ENCODE data around the gene CEP192. TPM values are rescaled to one million over a fixed set of nuclear protein-coding genes. Genes with fewer than 3 reads are reported as not detected.
A peak's percentile ranks its signal among the peaks of the same experiment; 100 is the strongest.

CEP192 gene
- polyA plus RNA-seq, 2 donors = 6.6 to 6.8 TPM

DNA sequence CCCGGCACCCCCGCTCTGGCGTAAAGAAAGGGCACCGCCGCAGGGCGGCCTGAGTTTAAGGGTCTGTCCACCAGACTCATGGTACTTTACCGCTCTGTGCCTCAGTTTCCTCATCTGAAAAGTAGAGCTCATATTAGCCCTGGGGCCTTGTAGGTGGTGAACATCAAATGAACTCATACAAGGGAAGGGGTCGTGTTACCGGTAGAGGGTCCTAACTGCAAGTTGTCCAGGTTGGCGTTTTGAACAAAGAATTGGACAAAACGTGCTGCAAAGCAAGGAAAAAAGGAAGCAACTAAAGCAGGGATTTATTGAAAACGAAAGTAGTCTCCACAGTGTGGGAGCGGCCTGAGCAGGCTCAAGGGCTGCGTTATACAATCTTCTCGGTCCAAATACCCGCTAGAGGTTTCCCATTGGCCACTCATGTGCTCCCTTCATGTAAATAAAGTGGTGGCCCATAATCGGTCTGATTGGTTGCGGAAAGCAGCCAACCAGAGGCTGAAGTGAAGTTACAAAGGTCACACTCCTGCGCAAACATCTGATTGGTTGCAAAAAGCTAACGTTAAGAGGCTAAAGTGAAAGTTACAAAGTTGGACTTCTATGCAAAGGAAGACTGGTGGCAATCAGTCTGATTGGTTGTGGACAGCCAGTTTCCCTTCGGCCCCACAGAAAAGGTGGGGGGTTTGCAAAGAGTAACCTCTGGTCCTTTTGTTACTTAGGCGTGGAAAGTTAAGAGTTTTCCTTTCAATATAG is 146.7 kb downstream of the CEP192 start:
- peaks cover 0 to 4% of the 10 kb centered on the region in 2 donors for H3K4me1 ChIP-seq (ENCODE audit: control insufficient read depth in 2 of 2, insufficient read depth in 2 of 2, low read length in 1 of 2)
- H3K9me3 ChIP-seq (ENCODE audit: control insufficient read depth in 2 of 2, insufficient read depth in 1 of 2, low read depth in 1 of 2, low read length in 1 of 2) = no peaks in the 10 kb centered on the region
- H3K27ac ChIP-seq (ENCODE audit: low read depth in 2 of 2, low read length in 1 of 2) = peak overlapping the region; percentile 5 to 19
- H3K36me3 ChIP-seq (ENCODE audit: control insufficient read depth in 2 of 2, insufficient read depth in 2 of 2, low read length in 1 of 2) = no peaks in the 10 kb centered on the region
- no peaks in the 10 kb centered on the region for H3K27me3 ChIP-seq (ENCODE audit: control insufficient read depth in 1 of 2, insufficient read depth in 2 of 2, low read length in 2 of 2)
- peak overlapping the region; percentile 60 to 65 for H3K4me3 ChIP-seq (ENCODE audit: low read depth in 1 of 2, low read length in 2 of 2)
- WGBS, 2 donors = 46 to 48% methylated on average over 22 of the region's 22 CpGs

DNA sequence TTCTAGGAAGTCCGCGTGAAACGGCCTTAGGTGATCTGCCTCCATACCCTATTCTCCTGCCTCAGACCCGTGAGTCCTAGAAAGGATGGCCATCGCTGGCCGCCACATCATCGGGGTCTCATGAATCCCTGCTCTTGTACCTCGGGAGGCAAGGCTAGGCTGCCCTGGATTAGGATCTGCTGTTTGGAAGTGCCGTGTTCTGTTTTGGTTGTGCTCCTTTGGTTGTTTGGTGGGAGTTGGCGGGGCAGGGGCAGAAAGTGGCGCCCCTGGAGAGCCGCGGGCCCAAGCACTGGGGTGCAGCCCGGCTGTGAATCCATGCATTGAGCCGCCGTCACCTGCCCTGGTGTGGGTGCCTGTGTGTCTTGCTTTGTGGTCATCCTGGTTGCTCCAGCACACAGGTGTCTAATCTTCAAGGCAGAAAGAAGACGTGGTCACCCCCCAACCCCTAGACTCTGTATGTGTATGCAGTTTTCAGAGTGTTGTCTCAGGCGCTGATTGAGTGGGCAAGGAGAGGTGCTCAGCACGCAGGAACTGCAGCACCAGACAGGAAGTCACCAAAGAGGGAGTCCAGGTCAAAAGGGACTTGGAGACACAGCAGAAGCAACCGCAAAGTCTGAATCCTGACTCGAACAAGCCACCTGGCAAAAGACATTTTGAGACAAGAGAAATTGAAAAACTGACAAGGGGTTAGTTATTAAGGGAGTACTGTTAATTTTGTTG is 147.4 kb downstream of the CEP192 start:
- 95 to 96% methylated on average over 19 to 21 of the region's 21 CpGs for WGBS, 2 donors
- H3K4me3 ChIP-seq (ENCODE audit: low read depth in 1 of 2, low read length in 2 of 2) = no peak overlapping the region

DNA sequence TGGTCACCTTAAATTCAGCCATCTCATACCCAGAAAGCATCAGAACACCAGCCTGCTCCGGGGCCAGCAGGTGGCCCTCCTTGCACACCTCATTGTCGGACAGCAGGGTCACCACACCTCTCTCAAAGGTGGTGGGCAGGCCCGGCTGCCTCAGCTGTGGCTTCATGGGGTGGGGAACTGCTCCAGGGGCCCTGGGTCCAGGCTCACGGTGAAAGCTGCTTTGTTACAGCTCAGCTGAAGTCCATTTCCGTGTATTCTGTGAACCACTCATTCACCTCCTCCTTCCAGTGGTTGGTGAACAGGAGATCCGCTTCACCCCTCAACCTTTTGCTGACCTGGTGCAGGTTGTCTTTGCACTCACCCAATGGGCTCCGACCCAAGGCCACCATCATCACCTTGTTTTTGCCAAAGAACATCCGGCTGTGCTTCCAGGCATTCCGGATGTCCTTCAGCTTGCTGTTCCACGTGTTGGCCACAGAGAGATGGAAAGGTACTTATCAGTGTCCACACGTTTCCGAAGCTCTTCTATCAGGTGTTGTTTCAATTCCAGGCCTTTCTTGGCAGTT is 148.8 kb downstream of the CEP192 start:
- 78 to 79% methylated on average over 12 of the region's 12 CpGs for WGBS, 2 donors
- H3K4me3 ChIP-seq (ENCODE audit: low read depth in 1 of 2, low read length in 2 of 2) = no peak overlapping the region

More for the DNA sequence above, 147.4 kb downstream of the CEP192 start:
- Histone ChIP-seq H3K9me3 (ENCODE audit: control insufficient read depth in 2 of 2, insufficient read depth in 1 of 2, low read depth in 1 of 2, low read length in 1 of 2) (no peaks in the 10 kb centered on the region), H3K4me1 (ENCODE audit: control insufficient read depth in 2 of 2, insufficient read depth in 2 of 2, low read length in 1 of 2) (peaks cover 0 to 4% of the 10 kb centered on the region in 2 donors), H3K36me3 (ENCODE audit: control insufficient read depth in 2 of 2, insufficient read depth in 2 of 2, low read length in 1 of 2) (no peaks in the 10 kb centered on the region), H3K27ac (ENCODE audit: low read depth in 2 of 2, low read length in 1 of 2) (peak overlapping the region in 1 of 2 donors; percentile 13), H3K27me3 (ENCODE audit: control insufficient read depth in 1 of 2, insufficient read depth in 2 of 2, low read length in 2 of 2) (no peaks in the 10 kb centered on the region)

DNA sequence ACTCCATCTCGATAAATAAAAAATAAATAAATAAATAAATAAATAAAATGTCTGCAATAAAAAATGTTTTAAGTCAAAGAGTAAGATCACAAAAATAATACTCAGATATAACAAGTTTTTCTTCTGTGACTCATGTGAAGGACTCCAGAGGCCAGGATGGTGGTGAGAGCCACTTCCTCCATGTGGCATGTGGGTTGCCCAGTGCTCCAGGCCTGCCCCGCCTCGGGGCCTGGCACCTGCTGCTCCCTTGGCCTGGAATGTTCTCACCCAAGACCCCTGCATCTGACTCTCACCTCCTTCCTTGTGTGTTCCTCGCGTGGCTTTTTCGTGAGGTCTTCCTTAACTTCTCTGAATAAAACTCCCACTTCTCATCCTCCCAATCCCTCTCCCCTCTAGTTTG is 150.0 kb downstream of the CEP192 start:
- 91 to 94% methylated on average over 6 of the region's 6 CpGs for WGBS, 2 donors
- no peak overlapping the region for H3K27ac ChIP-seq (ENCODE audit: low read depth in 2 of 2, low read length in 1 of 2)
- no peaks in the 10 kb centered on the region for H3K27me3 ChIP-seq (ENCODE audit: control insufficient read depth in 1 of 2, insufficient read depth in 2 of 2, low read length in 2 of 2)
- peaks cover 0 to 6% of the 10 kb centered on the region in 2 donors for H3K9me3 ChIP-seq (ENCODE audit: control insufficient read depth in 2 of 2, insufficient read depth in 1 of 2, low read depth in 1 of 2, low read length in 1 of 2)
- H3K36me3 ChIP-seq (ENCODE audit: control insufficient read depth in 2 of 2, insufficient read depth in 2 of 2, low read length in 1 of 2) = no peaks in the 10 kb centered on the region
- H3K4me3 ChIP-seq (ENCODE audit: low read depth in 1 of 2, low read length in 2 of 2) = no peak overlapping the region
- no peaks in the 10 kb centered on the region for H3K4me1 ChIP-seq (ENCODE audit: control insufficient read depth in 2 of 2, insufficient read depth in 2 of 2, low read length in 1 of 2)

More for the DNA sequence above, 148.8 kb downstream of the CEP192 start:
- Histone ChIP-seq H3K4me1 (ENCODE audit: control insufficient read depth in 2 of 2, insufficient read depth in 2 of 2, low read length in 1 of 2) (peaks cover 0 to 4% of the 10 kb centered on the region in 2 donors), H3K36me3 (ENCODE audit: control insufficient read depth in 2 of 2, insufficient read depth in 2 of 2, low read length in 1 of 2) (no peaks in the 10 kb centered on the region), H3K9me3 (ENCODE audit: control insufficient read depth in 2 of 2, insufficient read depth in 1 of 2, low read depth in 1 of 2, low read length in 1 of 2) (peaks cover 0 to 6% of the 10 kb centered on the region in 2 donors), H3K27ac (ENCODE audit: low read depth in 2 of 2, low read length in 1 of 2) (no peak overlapping the region), H3K27me3 (ENCODE audit: control insufficient read depth in 1 of 2, insufficient read depth in 2 of 2, low read length in 2 of 2) (no peaks in the 10 kb centered on the region)

DNA sequence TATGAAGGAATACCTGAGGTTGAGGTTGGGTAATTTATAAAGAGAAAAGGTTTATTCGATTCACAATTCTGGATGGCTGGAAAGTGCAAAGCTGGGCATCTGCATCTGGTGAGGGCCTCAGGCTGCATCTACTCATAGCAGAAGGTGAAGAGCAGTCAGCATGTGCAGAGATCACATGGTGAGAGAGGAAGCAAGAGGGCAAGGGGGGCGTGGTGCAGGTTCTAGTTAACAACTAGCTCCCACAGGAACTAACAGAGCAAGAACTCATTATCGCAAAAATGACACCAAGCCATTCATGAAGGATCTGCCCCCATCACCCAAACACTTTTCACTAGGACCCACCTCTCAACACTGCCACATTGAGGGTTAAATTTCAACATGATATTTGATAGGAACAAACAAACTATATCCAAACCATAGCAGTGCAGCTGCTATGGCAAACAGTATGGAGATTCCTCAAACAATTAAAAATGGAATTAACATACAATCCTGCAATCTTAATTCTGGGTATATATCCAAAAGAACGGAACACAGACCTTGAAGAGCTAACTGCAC is 154.6 kb downstream of the CEP192 start:
- no peak overlapping the region for H3K4me3 ChIP-seq (ENCODE audit: low read depth in 1 of 2, low read length in 2 of 2)
- WGBS, 2 donors = 82 to 91% methylated on average over 4 of the region's 4 CpGs

DNA sequence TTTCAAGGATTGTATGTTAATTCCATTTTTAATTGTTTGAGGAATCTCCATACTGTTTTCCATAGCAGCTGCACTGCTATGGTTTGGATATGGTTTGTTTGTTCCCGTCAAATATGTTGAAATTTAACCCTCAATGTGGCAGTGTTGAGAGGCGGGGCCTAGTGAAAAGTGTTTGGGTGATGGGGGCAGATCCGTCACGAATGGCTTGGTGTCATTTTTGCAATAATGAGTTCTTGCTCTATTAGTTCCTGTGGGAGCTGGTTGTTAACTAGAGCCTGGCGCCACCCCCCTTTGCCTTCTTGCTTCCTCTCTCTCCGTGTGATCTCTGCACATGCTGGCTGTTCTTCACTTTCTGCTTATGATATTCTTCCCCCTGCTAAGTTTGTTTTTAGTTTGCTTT is 156.0 kb downstream of the CEP192 start:
- H3K36me3 ChIP-seq (ENCODE audit: control insufficient read depth in 2 of 2, insufficient read depth in 2 of 2, low read length in 1 of 2) = no peaks in the 10 kb centered on the region
- H3K4me1 ChIP-seq (ENCODE audit: control insufficient read depth in 2 of 2, insufficient read depth in 2 of 2, low read length in 1 of 2) = no peaks in the 10 kb centered on the region

More for the DNA sequence above, 154.6 kb downstream of the CEP192 start:
- Histone ChIP-seq H3K27ac (ENCODE audit: low read depth in 2 of 2, low read length in 1 of 2) (no peak overlapping the region), H3K27me3 (ENCODE audit: control insufficient read depth in 1 of 2, insufficient read depth in 2 of 2, low read length in 2 of 2) (no peaks in the 10 kb centered on the region), H3K9me3 (ENCODE audit: control insufficient read depth in 2 of 2, insufficient read depth in 1 of 2, low read depth in 1 of 2, low read length in 1 of 2) (peaks cover 0 to 6% of the 10 kb centered on the region in 2 donors), H3K36me3 (ENCODE audit: control insufficient read depth in 2 of 2, insufficient read depth in 2 of 2, low read length in 1 of 2) (no peaks in the 10 kb centered on the region), H3K4me1 (ENCODE audit: control insufficient read depth in 2 of 2, insufficient read depth in 2 of 2, low read length in 1 of 2) (no peaks in the 10 kb centered on the region)

DNA sequence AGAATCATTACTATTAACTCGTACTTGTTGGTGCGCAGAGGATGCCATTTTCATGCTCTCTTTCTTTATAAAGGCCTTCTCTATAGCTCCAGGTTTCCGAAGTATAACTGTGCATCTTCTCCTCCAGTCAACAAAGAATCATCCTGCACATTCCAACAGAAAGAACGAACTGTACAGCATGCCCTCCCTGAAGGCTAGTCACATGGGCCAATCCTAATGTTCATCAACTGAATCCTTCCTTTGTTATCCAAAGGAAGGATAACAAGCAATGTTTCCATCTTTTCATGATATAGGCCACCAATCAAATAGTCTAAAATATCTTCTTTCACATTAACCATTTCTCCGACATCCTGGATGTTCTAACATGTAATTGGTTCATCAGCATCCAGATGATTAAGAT is 160.5 kb downstream of the CEP192 start:
- Histone ChIP-seq H3K4me3 (ENCODE audit: low read depth in 1 of 2, low read length in 2 of 2) (no peak overlapping the region), H3K36me3 (ENCODE audit: control insufficient read depth in 2 of 2, insufficient read depth in 2 of 2, low read length in 1 of 2) (no peaks in the 10 kb centered on the region), H3K4me1 (ENCODE audit: control insufficient read depth in 2 of 2, insufficient read depth in 2 of 2, low read length in 1 of 2) (no peaks in the 10 kb centered on the region), H3K27me3 (ENCODE audit: control insufficient read depth in 1 of 2, insufficient read depth in 2 of 2, low read length in 2 of 2) (no peaks in the 10 kb centered on the region), H3K9me3 (ENCODE audit: control insufficient read depth in 2 of 2, insufficient read depth in 1 of 2, low read depth in 1 of 2, low read length in 1 of 2) (no peaks in the 10 kb centered on the region), H3K27ac (ENCODE audit: low read depth in 2 of 2, low read length in 1 of 2) (no peak overlapping the region)
- WGBS, 2 donors = 91 to 96% methylated on average over 5 of the region's 5 CpGs

More for the DNA sequence above, 156.0 kb downstream of the CEP192 start:
- WGBS, 2 donors = 49 to 50% methylated on average over 6 of the region's 6 CpGs
- no peak overlapping the region for H3K27ac ChIP-seq (ENCODE audit: low read depth in 2 of 2, low read length in 1 of 2)
- no peaks in the 10 kb centered on the region for H3K27me3 ChIP-seq (ENCODE audit: control insufficient read depth in 1 of 2, insufficient read depth in 2 of 2, low read length in 2 of 2)
- peaks cover 0 to 6% of the 10 kb centered on the region in 2 donors for H3K9me3 ChIP-seq (ENCODE audit: control insufficient read depth in 2 of 2, insufficient read depth in 1 of 2, low read depth in 1 of 2, low read length in 1 of 2)
- no peak overlapping the region for H3K4me3 ChIP-seq (ENCODE audit: low read depth in 1 of 2, low read length in 2 of 2)

DNA sequence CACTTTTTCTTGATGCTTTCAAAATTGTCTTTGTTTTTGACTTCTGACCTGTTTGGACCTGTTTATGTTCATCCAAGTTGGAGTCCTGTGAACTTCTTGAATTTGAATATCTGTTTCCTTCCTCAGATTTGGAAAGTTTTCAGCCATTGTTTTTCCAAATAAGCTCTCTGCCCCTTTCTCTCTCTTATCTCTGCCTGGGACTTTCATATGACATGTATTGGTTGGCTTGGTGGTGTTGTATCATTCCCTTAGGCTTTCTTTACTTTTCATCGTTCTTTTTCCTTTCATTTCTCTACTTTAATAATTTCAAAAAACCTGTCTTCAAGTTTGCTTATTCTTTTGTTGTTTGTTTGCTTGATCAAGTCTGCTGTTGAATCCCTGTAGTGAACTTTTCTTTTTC is 167.3 kb downstream of the CEP192 start:
- H3K27me3 ChIP-seq (ENCODE audit: control insufficient read depth in 1 of 2, insufficient read depth in 2 of 2, low read length in 2 of 2) = no peaks in the 10 kb centered on the region
- H3K4me3 ChIP-seq (ENCODE audit: low read depth in 1 of 2, low read length in 2 of 2) = no peak overlapping the region
- no peaks in the 10 kb centered on the region for H3K4me1 ChIP-seq (ENCODE audit: control insufficient read depth in 2 of 2, insufficient read depth in 2 of 2, low read length in 1 of 2)
- no peak overlapping the region for H3K27ac ChIP-seq (ENCODE audit: low read depth in 2 of 2, low read length in 1 of 2)
- 82 to 91% methylated on average over 1 of the region's 1 CpG for WGBS, 2 donors
- H3K36me3 ChIP-seq (ENCODE audit: control insufficient read depth in 2 of 2, insufficient read depth in 2 of 2, low read length in 1 of 2) = no peaks in the 10 kb centered on the region
- peaks cover 5% of the 10 kb centered on the region in 2 donors for H3K9me3 ChIP-seq (ENCODE audit: control insufficient read depth in 2 of 2, insufficient read depth in 1 of 2, low read depth in 1 of 2, low read length in 1 of 2)

DNA sequence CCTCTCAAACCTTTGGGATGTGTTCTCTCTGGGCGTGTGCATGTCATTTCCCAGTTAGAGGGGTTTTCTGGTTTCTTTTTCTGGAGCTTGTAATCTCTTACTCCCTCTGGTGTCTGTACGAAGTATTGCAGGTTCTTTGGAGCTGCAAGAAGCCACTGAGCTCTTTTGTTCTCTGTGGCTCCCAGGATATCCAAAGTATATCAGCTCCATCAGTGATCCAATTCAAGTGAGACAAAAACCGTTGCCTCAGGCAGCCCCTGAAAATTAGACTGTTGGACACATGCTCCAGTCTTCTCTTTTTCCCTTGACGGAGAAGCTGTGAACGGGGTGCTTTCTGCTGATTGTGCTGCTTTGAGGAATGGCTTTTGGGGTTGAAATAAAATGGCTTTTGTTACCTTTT is 168.4 kb downstream of the CEP192 start:
- H3K9me3 ChIP-seq (ENCODE audit: control insufficient read depth in 2 of 2, insufficient read depth in 1 of 2, low read depth in 1 of 2, low read length in 1 of 2) = peaks cover 5% of the 10 kb centered on the region in 2 donors
- H3K4me3 ChIP-seq (ENCODE audit: low read depth in 1 of 2, low read length in 2 of 2) = no peak overlapping the region
- no peaks in the 10 kb centered on the region for H3K36me3 ChIP-seq (ENCODE audit: control insufficient read depth in 2 of 2, insufficient read depth in 2 of 2, low read length in 1 of 2)
- 42% methylated on average over 5 of the region's 5 CpGs for WGBS, 2 donors
- H3K27me3 ChIP-seq (ENCODE audit: control insufficient read depth in 1 of 2, insufficient read depth in 2 of 2, low read length in 2 of 2) = no peaks in the 10 kb centered on the region
- no peaks in the 10 kb centered on the region for H3K4me1 ChIP-seq (ENCODE audit: control insufficient read depth in 2 of 2, insufficient read depth in 2 of 2, low read length in 1 of 2)
- no peak overlapping the region for H3K27ac ChIP-seq (ENCODE audit: low read depth in 2 of 2, low read length in 1 of 2)

All from esophagus (tissue), 2 donors.